Spleen (tissue), 11 donors: ENCODE data around the gene PDRG1. TPM values are rescaled to one million over a fixed set of nuclear protein-coding genes. Genes with fewer than 3 reads are reported as not detected.
"Not testable (repeated sequence)": the region's sequence is repeated elsewhere in the genome, so short reads cannot be mapped to it uniquely, and the experiment has no call there.

Source experiments
- DNase-seq: peaks from one replicate; pipeline ENCODE4 v3.0.0-alpha.2; 2020
- H3K27ac ChIP-seq, 8 donors: fragments of 200-600 bp; sonication (generic) in 7 of 8; 1 replicate in 4 of 8; 2 replicates in 4 of 8; pipeline versions ENCODE4 v1.5.0 to v1.8.0; 2016 to 2021; ENCODE audit warnings: inconsistent platforms in 4 of 8, mild to moderate bottlenecking in 4 of 8, moderate library complexity in 1 of 8
- H3K27me3 ChIP-seq, 7 donors: fragments of 200-600 bp; sonication (generic) in 6 of 7; replicated peaks in 1 of 7; 1 replicate in 4 of 7; 2 replicates in 3 of 7; pipeline versions ENCODE4 v1.5.0 to v1.8.0; 2016 to 2021; ENCODE audit warnings: inconsistent platforms in 3 of 7, mild to moderate bottlenecking in 1 of 7
- H3K36me3 ChIP-seq, 6 donors: fragments of 200-600 bp; sonication (generic) in 5 of 6; 1 replicate in 4 of 6; 2 replicates in 2 of 6; pipeline versions ENCODE4 v1.5.0 to v1.8.0; 2016 to 2021; ENCODE audit warnings: inconsistent platforms in 2 of 6
- H3K4me1 ChIP-seq, 6 donors: fragments of 200-600 bp; sonication (generic) in 5 of 6; 1 replicate in 3 of 6; 2 replicates in 3 of 6; pipeline versions ENCODE4 v1.5.0 to v1.8.0; 2016 to 2021; ENCODE audit warnings: inconsistent platforms in 3 of 6
- H3K4me3 ChIP-seq, 8 donors: fragments of 200-600 bp; sonication (generic) in 7 of 8; 1 replicate in 4 of 8; 2 replicates in 4 of 8; pipeline versions ENCODE4 v1.5.0 to v1.8.0; 2016 to 2021; ENCODE audit warnings: inconsistent platforms in 4 of 8, mild to moderate bottlenecking in 4 of 8, moderate library complexity in 2 of 8
- H3K9me3 ChIP-seq, 8 donors: fragments of 200-600 bp; sonication (generic) in 7 of 8; 1 replicate in 4 of 8; 2 replicates in 4 of 8; pipeline versions ENCODE4 v1.5.0 to v1.8.0; 2016 to 2021; ENCODE audit warnings: inconsistent platforms in 4 of 8
- CTCF ChIP-seq, 11 experiments: fragments of 200-600 bp in 7 of 11; fragments of 450-650 bp in 4 of 11; sonication (generic) in 4 of 11; IDR thresholded peaks in 8 of 11; conservative IDR thresholded peaks in 3 of 11; 1 replicate in 7 of 11; 2 replicates in 4 of 11; pipeline versions ENCODE4 v1.4.0 to v1.8.0; 2016 to 2021; ENCODE audit warnings: antibody characterized with exemption in 11 of 11, inconsistent platforms in 4 of 11, mild to moderate bottlenecking in 1 of 11
- POLR2A ChIP-seq, 3 donors: fragments of 450-650 bp; IDR thresholded peaks; one replicate each; pipeline ENCODE4 v1.5.1; 2017; ENCODE audit warnings: antibody characterized with exemption in 3 of 3, mild to moderate bottlenecking in 1 of 3
- POLR2AphosphoS5 ChIP-seq, 3 donors: sonication (generic); formaldehyde crosslinking; IDR thresholded peaks; one replicate each; pipeline ENCODE4 v1.5.1; 2017; ENCODE audit warnings: antibody characterized with exemption in 3 of 3
- WGBS, 5 donors: extraction: QIAGEN DNeasy Blood & Tissue Kit in 3 of 5; methylation state at CpG; one replicate each; pipeline versions ENCODE4 v1.1.5 to v1.1.7; 2013 to 2018; 5-methylcytosine and 5-hydroxymethylcytosine counted together
- intact Hi-C: fragments of 100-400 bp; cut with DNase I; formaldehyde crosslinking; loops from one replicate; pipeline ENCODE4 v1.15.0; 2023; ENCODE audit warnings: low total_unique reads
- polyA plus RNA-seq, 3 donors: library from polyadenylated mRNA; stranded (reverse); fragments of 200-250 nt; gene quantifications; one replicate each; pipeline ENCODE4 v1.2.1, GENCODE V29; 2013
- total RNA-seq, 7 donors: library from RNA; depleted of rRNA in 3 of 7; stranded (reverse); fragments of >200 nt in 3 of 7; fragmentation: NEBNext Ultra II Directional in 4 of 7; extraction: Animal tissue kit (Norgen Biotek cat#: 25700) in 4 of 7; gene quantifications; one replicate each; pipeline versions ENCODE4 v1.1.0 to v1.2.1, GENCODE V29; 2016 to 2021
- donor health status: healthy with polysubstance abuse.
- donor health status: DM: no; HTN: no; CAD: no; lungs with moderate emphysema.
- donor health status: DM: no; HTN: no; CAD: no.
- donor health status: Bipolar disorder and iron deficiency.
- donor health status: healthy.
- donor health status: DM: no; HTN: no; CAD: no.
- donor health status: DM: yes; HTN: yes; CAD: no.

The PDRG1 gene
- total and polyA plus RNA-seq, 10 donors = 8.2 to 21.1 (median 11.2) TPM

GRCh38 chr20:31930779-31931178, 21.1 kb downstream of the PDRG1 start:
- H3K27ac ChIP-seq = no peak overlapping the region
- no peak overlapping the region for H3K4me3 ChIP-seq
- no peaks in the 10 kb centered on the region for H3K36me3 ChIP-seq
- H3K4me1 ChIP-seq = no peaks in the 10 kb centered on the region
- no peak for DNase-seq
- peaks cover 0 to 9% (median 0%) of the 10 kb centered on the region in 7 donors for H3K27me3 ChIP-seq
- TF ChIP-seq POLR2A (IDR thresholded peaks at IDR 0.05) = no peak
- no peak for TF ChIP-seq POLR2AphosphoS5 (IDR thresholded peaks at IDR 0.05)
- TF ChIP-seq CTCF (IDR thresholded peaks at IDR 0.05 in 8 of 11, conservative IDR thresholded peaks at IDR 0.05 in 3 of 11) = no peak
- WGBS, 5 donors = 15 to 28% (median 21%) methylated on average over 5 of the region's 5 CpGs
- H3K9me3 ChIP-seq = no peaks in the 10 kb centered on the region
- intact Hi-C loops = no loop called here

GRCh38 chr20:31929631-31930030, 22.2 kb downstream of the PDRG1 start:
- intact Hi-C loops, DNase-seq, H3K4me1 ChIP-seq, H3K36me3 ChIP-seq, H3K9me3 ChIP-seq, H3K27ac ChIP-seq, H3K4me3 ChIP-seq, H3K27me3 ChIP-seq: not testable (repeated sequence)
- WGBS, 5 donors = 83 to 92% (median 87%) methylated on average over 3 to 4 of the region's 4 CpGs

- 76 to 86% (median 84%) methylated on average over 8 of the region's 8 CpGs for WGBS, 5 donors
- Histone ChIP-seq H3K36me3 (no peaks in the 10 kb centered on the region), H3K4me3 (no peak overlapping the region), H3K27me3 (peaks cover 0 to 26% (median 0%) of the 10 kb centered on the region in 7 donors), H3K27ac (no peak overlapping the region), H3K4me1 (no peaks in the 10 kb centered on the region), H3K9me3 (no peaks in the 10 kb centered on the region)
- no peak for DNase-seq
- intact Hi-C loops = no loop called here
- no peak for TF ChIP-seq POLR2AphosphoS5 (IDR thresholded peaks at IDR 0.05)
- no peak for TF ChIP-seq POLR2A (IDR thresholded peaks at IDR 0.05)
- TF ChIP-seq CTCF (IDR thresholded peaks at IDR 0.05 in 8 of 11, conservative IDR thresholded peaks at IDR 0.05 in 3 of 11) = no peak
Observed at GRCh38 chr20:31927627-31928159, 24.2 kb downstream of the PDRG1 start.

GRCh38 chr20:31926493-31926892, 25.4 kb downstream of the PDRG1 start:
- no peak for DNase-seq
- TF ChIP-seq POLR2A (IDR thresholded peaks at IDR 0.05) (no peak), POLR2AphosphoS5 (IDR thresholded peaks at IDR 0.05) (no peak), CTCF (IDR thresholded peaks at IDR 0.05 in 8 of 11, conservative IDR thresholded peaks at IDR 0.05 in 3 of 11) (no peak)
- H3K36me3 ChIP-seq = no peaks in the 10 kb centered on the region
- H3K4me3 ChIP-seq = no peak overlapping the region
- H3K4me1 ChIP-seq = no peaks in the 10 kb centered on the region
- intact Hi-C loops = no loop called here
- no peak overlapping the region for H3K27ac ChIP-seq
- 89 to 92% (median 90%) methylated on average over 2 of the region's 2 CpGs for WGBS, 5 donors
- H3K9me3 ChIP-seq = no peaks in the 10 kb centered on the region
- H3K27me3 ChIP-seq = peaks cover 0 to 26% (median 0%) of the 10 kb centered on the region in 7 donors

- Histone ChIP-seq H3K36me3 (no peaks in the 10 kb centered on the region), H3K9me3 (no peaks in the 10 kb centered on the region), H3K27me3 (peaks cover 0 to 26% (median 0%) of the 10 kb centered on the region in 7 donors), H3K4me1 (no peaks in the 10 kb centered on the region), H3K27ac (no peak overlapping the region), H3K4me3 (no peak overlapping the region)
- intact Hi-C loops = no loop called here
- DNase-seq = no peak
- WGBS, 5 donors = 73 to 85% (median 74%) methylated on average over 9 of the region's 9 CpGs
- TF ChIP-seq POLR2AphosphoS5 (IDR thresholded peaks at IDR 0.05) = no peak
- TF ChIP-seq POLR2A (IDR thresholded peaks at IDR 0.05) = no peak
- no peak for TF ChIP-seq CTCF (IDR thresholded peaks at IDR 0.05 in 8 of 11, conservative IDR thresholded peaks at IDR 0.05 in 3 of 11)
Observed at GRCh38 chr20:31925631-31926030, 26.2 kb downstream of the PDRG1 start.
